Activated T-cell treated with anti-CD3 and anti-CD28 coated beads, Interleukin-2, amount 50 U/mL, for 48 hours (primary cell): ENCODE results near the gene NCCRP1.

Source experiments
- DNase-seq, 2 experiments: peaks; one replicate each; pipeline ENCODE4 v3.0.0-alpha.2; 2020

The NCCRP1 gene

GRCh38 chr19:39196860-39197562 lies at the start of gene NCCRP1:
TSS of gene NCCRP1 (plus strand) at chr19:39196964. CDS start at chr19:39196983, 19 bp downstream.
- DNase-seq = no peak

- DNase-seq = no peak
Observed at GRCh38 chr19:39147480-39147879, 49.3 kb upstream of the NCCRP1 start.

- DNase-seq = no peak
Observed at GRCh38 chr19:39148939-39149529, 47.7 kb upstream of the NCCRP1 start.

GRCh38 chr19:39150235-39150634 lies 46.5 kb upstream of the NCCRP1 start:
- no peak for DNase-seq

GRCh38 chr19:39150807-39151600 lies 45.8 kb upstream of the NCCRP1 start:
- no peak for DNase-seq

GRCh38 chr19:39152066-39152465 lies 44.7 kb upstream of the NCCRP1 start:
- no peak for DNase-seq

- no peak for DNase-seq
Observed at GRCh38 chr19:39154100-39154628, 42.6 kb upstream of the NCCRP1 start.

GRCh38 chr19:39154629-39155100 lies 42.1 kb upstream of the NCCRP1 start:
- DNase-seq = no peak

- no peak for DNase-seq
Observed at GRCh38 chr19:39155114-39155700, 41.6 kb upstream of the NCCRP1 start.

- no peak for DNase-seq
Observed at GRCh38 chr19:39155741-39156140, 41.0 kb upstream of the NCCRP1 start.

- DNase-seq = no peak
Observed at GRCh38 chr19:39156326-39157230, 40.2 kb upstream of the NCCRP1 start.

- DNase-seq = no peak
Observed at GRCh38 chr19:39157275-39157996, 39.3 kb upstream of the NCCRP1 start.

- no peak for DNase-seq
Observed at GRCh38 chr19:39157997-39158389, 38.8 kb upstream of the NCCRP1 start.

- no peak for DNase-seq
Observed at GRCh38 chr19:39158646-39159260, 38.0 kb upstream of the NCCRP1 start.

- no peak for DNase-seq
Observed at GRCh38 chr19:39160523-39160861, 36.3 kb upstream of the NCCRP1 start.

- DNase-seq = no peak
Observed at GRCh38 chr19:39160889-39161672, 35.7 kb upstream of the NCCRP1 start.

GRCh38 chr19:39162441-39163043 lies 34.2 kb upstream of the NCCRP1 start:
- no peak for DNase-seq

- no peak for DNase-seq
Observed at GRCh38 chr19:39163621-39164020, 33.1 kb upstream of the NCCRP1 start.

- DNase-seq = no peak
Observed at GRCh38 chr19:39164289-39164688, 32.5 kb upstream of the NCCRP1 start.

GRCh38 chr19:39165857-39166256 lies 30.9 kb upstream of the NCCRP1 start:
- no peak for DNase-seq
